HG02798 (cell line): ENCODE measurements around the gene COL15A1.

Source experiments
- ATAC-seq: cut with Tn5 transposase; IDR thresholded peaks from one replicate; pipeline ENCODE4 v1.9.1; 2021; ENCODE audit warnings: mild to moderate bottlenecking; ENCODE audit not compliant: unreplicated experiment, poor library complexity

COL15A1 gene

DNA sequence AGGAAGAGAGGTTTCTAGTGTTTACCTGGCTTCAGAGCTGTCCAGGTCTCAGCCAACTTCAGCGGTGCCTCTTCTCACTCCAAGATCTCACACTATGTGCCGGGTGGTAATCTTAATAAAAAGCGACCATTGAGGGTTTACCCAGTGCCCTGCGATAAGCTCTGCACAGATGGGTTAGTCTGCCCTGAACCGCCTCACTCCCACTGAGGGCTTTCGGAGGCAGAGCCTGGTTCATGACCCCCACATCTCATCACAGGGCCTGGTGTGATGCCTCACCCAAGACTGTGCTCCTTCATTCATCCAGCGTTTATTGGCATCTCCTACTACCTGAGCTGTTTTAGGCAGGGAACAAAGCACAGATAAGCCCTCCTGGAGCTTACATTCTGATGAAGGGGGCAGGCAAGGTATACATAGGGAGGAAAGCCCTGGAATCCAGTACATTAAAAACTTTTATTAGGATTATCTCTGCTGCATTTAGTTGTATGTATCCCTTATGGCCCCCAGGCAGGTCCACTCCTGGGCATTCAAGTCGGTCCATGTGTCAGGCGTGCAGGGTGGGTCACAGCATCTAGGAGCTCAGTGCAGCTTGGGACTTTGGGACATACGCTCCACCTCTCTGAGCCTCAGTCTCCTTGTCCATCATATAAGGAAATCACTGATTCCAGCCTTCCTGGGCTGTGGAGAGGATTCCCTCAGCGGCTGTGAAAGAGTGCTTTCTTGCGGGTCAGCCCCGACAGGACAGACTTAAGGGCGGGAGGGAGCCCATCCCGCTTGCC lies 613 bp upstream of the COL15A1 start:
- no peak for ATAC-seq

DNA sequence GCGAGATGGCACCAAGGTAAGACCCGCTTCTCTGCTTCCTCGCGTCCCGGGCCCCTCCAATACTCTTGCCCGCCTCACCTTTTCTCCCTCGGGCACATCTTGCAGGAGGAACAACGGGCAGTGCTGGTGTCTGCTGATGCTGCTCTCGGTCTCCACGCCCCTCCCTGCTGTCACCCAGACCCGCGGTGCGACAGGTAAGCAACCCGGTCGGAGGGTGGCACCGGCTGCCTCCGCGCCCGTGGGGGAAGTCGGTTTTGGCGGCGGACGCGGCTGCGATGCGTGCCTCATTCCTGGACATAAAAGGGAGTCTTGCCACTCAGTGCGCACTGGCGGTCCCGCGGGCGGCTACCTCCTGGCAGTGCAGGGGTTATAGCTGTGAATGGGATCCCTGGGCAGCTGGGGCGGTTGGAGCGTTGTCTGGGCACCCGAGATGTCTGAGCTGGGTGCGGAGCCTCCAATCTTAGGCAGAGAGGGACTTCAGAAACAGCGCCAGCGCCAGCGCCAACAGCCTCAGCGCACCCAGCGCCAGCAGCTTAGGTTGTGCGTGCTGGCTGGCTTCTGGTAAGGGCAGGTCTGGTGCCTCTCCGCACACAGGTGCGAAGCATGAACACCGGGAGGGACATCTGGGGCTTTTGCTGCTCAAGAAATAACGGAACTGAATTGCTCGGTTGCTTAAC lies 488 bp downstream of the COL15A1 start:
- ATAC-seq, result no peak

DNA sequence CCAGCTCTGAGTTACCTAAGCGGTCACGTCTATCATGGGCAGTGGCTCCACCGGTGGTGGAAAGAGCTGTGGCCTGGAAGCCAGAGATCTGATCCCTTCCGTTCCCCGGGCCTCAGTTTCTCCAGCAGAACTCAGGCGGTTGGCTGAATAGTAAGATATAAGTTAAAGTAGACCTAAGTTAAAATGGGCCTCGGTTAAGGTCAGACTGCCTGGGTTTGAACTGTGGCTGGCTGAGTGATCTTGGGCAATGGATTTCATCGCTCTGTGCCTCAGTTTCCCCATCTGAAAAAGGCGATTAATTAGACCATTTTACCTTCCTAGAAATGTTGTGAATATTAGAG lies 997 bp downstream of the COL15A1 start:
- no peak for ATAC-seq

DNA sequence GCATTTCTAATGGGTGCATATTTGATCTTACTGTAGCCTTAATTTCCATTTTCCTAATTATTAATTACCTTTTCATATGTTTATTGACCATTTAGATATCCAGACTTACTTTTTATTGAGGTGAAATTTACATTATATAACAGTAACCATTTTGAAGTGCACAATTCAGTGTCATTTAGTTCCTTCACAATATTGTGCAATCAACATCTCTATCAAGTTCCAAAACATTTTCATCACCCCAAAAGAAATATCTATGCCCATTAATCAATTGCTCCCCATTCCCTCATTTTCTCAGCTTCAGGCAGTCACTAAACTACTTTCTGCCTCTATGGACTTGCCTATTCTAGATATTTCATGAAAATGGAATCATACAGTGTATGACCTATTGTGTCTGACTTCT lies 5.9 kb downstream of the COL15A1 start:
- no peak for ATAC-seq

DNA sequence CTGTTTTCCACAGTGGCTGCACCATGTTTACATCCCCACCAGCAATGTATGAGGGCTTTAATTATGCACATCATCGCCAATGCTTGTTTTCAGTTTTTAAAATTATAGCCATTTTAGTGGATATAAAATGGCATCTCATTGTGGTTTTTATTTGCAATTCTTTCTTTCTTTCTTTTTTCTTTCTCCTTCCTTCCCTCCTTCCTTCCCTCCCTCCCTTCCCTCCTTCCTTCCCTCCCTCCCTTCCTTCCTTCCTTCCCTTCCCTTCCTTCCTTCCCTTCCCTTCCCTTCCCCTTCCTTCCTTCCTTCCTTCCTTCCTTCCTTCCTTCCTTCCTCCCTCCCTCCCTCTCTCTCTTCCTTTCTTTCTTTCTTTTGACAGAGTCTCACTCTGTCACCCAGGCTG lies 6.6 kb downstream of the COL15A1 start:
- no peak for ATAC-seq

DNA sequence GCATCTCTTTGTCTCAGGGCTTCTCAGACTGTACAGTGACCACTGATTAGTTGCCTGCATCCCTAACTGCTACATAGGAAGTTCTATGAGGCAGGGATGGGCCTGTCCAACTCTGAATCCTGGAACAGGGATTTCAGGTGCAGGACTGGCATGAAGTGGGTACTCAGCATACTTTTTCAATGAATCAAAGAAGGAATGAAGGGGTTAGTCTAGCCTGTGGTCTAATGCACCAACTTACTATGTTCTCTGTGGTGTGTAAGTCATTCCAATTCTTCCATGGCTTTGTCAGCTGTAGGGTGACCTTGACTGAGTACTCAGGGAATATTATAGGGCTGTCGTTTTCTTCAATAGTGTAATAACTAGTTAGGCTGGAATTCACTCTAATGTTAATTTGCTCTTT lies 8.3 kb downstream of the COL15A1 start:
- ATAC-seq, result no peak

DNA sequence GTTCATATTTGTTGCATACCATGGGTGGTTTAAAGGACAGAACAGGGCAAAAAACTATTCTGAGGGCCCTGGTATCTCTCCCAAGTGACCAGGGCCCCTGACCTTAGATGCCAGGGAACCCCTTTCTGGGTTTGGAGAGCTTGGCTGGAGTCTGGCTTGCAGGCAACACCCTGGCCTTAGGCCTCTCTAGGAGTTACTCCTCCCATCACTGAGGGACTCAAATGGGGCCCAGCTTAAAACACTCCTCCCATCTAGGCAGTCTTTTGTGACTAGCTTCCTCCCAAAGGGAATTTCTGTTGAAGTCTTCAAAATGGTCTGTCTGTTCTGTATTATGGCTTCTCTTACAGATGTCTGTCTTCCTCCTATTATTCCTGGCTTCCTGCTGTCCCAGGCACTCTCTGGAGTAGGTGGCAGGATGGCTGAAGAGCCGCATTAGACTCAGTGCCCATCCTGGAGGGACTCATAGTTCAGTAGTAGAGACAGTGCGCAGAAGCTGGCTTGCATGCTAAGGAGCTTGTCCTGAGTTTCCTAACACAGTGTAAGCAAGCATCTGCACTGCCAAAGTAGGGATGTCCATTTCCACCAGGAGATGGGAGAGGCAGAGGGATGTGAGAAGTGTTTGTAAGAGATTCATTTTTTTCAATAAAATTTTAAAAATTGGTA lies 10.0 kb downstream of the COL15A1 start:
- ATAC-seq, result no peak

DNA sequence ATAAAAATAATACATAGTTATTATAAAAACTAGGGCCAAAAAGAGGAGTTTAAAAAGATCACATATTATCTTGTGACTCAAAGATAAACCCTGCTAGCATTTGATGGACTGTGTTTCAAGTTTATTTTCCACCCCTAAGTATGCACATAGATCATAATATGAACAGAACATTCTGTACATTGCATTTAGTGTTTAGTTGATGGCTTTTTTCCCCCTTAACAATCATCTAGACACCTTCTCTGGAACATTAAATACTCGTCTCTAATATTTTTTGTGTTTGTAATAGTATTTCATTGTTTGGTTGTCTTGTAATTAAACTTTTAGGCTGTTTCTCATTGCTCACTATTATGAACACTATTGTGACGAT lies 10.5 kb downstream of the COL15A1 start:
- no peak for ATAC-seq

DNA sequence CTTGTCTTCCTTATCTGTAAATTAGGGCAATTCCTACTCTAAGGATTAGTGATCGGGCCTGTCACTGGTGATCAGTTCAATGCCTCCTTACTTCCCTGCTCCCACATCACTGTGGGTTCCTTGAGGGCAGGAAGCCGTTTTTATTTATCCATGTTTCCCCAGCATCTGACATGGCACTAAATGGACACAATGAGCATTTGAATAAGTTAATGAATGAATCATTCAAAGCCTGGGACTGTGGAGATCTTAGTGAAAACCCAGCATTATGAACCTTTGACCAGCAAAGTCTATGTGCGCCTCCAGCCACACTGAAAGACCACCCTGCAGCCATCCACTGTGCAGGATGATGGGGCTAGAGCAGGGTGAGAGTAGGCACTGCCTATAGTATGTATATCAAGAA lies 11.6 kb downstream of the COL15A1 start:
- ATAC-seq, result no peak

DNA sequence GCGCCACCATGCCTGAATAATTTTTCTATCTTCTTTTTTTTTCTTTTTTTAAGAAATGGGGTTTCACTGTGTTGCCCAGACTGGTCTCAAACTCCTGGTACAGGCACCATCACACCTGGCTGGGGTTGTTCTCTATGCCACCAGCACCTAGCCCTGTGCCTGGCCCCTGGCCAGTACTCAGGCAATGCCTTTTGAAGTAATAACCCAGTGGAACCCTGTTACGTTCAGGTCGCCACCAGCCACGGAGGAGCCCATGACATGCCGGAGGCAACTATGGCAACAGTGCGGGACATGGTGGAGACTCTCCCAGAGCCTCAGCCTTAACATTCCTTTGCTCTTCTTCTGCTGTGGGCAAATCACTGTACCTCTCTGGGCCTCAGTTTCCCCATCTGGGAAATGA lies 14.1 kb downstream of the COL15A1 start:
- ATAC-seq, result no peak

DNA sequence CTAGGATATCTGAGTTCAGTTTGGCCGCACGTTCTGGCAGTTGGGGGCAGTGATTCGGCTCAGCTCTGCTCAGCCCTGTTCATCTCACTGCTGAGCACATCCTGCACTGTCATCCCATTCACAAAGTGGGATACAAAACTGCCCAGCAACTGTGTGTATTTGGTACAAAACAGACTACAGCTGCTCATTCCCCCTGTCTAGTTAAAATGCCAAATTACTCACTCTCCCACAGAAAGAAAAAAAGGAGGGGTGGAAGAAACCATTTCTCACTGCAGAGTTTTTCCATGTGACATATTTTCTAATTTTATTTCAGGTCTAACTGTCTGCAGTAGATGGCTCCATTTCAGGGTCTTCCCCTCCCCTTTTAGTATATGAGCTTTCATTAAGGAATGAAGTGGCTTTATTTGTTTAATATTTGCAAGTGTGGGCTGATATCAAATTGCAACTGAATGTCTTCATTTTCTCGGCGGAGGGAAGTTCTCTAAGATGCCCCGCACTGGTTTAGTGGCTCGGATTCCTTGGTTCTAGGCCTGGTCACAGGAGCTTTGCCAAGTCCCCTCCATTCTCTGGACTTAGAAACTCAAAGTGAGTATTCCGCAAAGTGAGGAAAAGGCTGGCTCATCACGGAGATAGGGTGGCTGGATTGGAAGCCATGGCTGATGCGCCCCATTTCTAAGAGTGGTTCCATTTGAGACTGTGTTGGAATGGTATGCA lies 14.7 kb downstream of the COL15A1 start:
- ATAC-seq, result no peak

DNA sequence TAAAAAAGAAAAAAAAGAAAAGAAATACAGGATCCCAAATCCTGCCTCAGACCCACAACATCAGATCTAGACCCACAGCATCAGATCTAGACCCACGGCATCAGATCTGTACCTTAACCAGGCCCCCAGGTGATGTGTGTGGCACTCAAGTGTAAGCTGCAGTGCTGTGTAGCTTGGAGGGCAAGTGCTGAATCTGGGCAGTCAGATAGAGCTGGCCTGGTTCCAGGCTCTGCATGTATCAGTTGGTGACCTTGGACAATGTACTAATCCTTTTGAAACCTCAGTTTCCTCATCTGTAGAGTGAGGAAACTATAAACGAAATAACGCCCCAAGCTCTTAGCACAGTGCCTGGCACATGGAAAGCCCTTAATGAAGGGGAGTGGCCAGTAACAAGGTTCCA lies 16.7 kb downstream of the COL15A1 start:
- no peak for ATAC-seq

DNA sequence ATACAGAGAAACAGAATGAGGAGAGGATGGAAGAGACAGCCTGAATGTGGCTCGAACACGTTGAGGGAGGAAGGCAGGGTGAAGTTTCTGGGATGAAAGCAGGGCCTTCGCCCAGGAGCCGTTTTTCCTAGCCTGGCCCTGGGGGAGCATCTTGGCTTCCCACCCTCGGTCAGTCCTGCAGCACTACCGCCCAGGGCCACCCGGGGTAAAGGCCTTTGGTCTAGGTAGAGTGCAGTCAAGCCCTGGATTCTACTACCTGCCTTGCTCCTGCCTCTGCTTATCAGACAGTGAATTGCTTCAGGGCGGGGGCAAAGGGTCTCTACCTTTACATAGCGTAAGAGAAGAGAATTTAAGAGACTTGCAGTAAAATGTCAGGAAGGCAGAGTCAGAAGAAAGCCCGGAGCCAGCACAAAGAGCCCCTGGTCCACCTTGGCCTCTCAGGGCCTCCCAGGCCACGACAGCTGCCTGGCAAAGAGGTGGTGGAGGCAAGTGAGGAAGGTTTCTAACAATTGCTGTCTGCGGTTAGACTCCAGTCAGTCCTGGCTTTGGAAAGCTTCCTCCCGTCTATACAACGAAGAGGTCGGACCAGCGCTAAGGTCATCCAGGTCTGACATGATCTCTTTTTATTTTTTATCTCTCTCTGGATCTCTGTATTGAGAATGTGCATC lies 17.9 kb downstream of the COL15A1 start:
- no peak for ATAC-seq

DNA sequence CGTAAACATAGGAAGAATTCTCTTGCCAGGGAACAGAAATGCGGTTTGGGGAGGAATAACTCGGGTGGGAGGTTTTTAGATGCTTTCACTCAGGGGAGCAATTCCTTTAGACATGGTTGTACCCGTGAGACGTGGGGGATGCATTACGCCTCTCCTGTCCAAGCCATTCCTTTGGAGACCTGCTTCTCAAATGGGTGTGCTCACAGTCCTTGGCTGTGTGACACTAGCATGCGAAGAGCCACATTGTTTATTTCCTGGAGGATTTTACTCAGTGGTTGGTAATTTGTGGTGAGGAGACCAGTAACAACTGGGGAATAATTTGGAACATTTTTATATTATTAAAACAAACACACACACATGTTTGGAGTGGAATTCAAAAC lies 18.5 kb downstream of the COL15A1 start:
- no peak for ATAC-seq

DNA sequence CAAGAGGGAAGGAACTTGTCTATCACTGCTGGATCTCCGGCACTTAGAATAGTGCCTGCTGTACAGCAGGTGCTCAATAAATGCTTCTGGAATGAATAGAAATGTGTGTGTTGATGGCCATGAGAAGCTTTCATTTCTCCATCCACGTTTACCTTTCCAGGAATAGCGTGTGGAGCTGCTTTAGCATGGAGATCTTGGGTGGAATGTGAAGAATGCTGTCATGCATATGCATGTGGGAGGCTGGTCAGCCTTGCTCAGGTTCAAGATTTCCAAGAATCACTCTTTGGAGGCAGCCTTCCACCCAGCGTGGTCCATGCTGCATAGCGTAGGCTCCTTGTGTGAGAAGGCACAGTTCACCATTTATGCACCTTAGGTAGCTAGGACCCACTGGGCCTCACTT lies 19.2 kb downstream of the COL15A1 start:
- ATAC-seq, result no peak

DNA sequence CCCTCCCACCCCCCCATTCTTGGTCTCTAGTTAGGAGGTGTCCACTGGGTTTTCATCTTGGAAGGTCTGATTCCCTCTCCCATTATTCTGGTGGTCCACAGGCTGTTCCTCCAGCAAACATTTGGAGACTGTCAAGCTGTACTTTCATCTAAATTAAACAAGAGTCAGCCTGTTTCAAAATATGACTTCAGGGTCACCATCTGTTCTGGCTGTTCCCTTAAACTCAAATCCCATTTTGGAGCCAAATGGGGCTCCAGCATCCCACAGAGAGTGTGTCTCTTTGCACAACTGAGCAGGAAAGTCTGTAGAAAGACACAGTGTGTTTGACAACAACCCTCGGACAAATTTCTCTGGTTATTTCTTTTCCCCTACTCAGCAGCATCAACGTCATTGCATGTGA lies 20.5 kb downstream of the COL15A1 start:
- no peak for ATAC-seq

DNA sequence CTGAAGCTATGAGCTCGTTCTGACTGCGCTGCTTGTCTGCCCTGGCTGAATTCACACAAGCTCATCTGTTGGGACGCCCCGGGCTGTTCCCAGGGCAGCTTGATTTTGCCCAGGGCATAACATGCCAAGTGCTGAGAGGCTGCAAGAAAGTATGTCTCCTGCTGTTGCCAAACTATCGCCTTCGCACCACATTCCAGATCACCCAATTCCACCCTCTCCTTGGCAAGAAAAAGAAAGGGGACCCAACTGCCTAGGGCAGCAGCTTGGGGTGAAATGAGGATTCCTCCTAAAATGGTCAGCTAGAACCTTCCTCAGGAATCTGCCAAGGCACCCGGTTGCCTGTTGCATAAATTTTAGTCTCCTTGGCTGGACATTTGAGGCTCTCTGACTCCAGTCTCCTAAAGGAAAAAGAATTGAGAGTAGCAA lies 21.2 kb downstream of the COL15A1 start:
- ATAC-seq, result no peak

DNA sequence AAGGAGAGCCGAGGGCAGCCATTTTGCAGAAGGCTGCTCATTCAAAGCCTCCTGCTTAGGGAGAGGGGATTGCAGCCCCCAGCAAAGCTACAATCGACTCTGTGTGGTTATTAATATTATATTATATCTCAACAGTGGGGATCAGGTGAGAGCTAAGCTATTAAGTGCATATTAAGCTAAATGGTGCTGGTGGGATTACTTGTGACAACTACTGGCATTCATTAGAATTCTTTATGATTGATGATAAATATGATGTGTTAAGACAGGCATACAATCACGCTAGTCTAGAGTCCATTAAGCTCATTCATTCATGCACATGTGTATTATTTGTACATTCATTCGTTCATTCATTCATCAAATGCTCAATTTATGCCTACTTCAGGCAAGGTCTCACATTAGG lies 23.0 kb downstream of the COL15A1 start:
- no peak for ATAC-seq

DNA sequence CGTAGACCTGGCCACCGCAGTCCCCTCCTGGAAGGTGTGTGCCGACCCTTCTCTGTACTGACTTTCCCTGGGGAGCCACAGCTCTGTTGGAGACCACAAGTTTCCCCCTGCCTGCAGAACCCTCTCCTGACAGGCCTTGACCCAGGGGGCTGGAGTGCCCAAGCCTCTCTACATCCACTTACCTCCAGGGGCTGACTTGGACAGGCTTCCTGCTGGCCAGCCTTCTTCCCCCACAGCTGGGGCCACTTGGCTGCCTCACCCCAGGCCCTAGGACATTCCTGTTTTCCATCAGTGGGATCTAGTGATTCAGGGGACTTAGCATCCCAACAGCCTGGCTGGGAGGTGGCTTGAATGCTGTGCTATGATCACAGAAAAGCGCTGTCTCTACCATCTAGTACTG lies 23.6 kb downstream of the COL15A1 start:
- ATAC-seq, result no peak

DNA sequence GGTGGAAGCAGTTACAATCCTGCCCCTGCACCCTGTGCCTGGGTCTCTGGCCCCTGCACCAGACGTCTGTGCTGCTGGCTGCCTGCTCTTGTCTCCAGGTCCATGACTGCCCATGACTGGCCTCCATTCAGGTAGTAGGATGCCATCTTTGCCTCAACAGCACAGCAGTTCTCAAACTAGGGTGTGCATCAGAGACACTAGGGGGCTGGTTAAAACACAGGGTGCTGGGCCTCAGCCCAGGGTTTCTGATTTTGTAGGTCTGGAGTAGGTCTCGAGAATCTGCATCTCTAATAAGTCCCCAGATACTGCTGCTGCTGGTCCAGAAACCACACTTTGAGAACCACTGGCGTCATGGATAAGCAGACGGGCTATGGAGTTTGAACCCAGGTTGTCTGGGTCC lies 24.0 kb downstream of the COL15A1 start:
- no peak for ATAC-seq
